HG03025 (cell line): ENCODE data around the gene SPNS2.

Experiments
- ATAC-seq: cut with Tn5 transposase; IDR thresholded peaks from one replicate; pipeline ENCODE4 v1.9.1; 2021; ENCODE audit warnings: mild to moderate bottlenecking, moderate library complexity; ENCODE audit not compliant: unreplicated experiment, low FRiP score

Gene SPNS2

GRCh38 chr17:4502466-4503154 lies 3.9 kb downstream of the SPNS2 start:
- no peak for ATAC-seq

DNA sequence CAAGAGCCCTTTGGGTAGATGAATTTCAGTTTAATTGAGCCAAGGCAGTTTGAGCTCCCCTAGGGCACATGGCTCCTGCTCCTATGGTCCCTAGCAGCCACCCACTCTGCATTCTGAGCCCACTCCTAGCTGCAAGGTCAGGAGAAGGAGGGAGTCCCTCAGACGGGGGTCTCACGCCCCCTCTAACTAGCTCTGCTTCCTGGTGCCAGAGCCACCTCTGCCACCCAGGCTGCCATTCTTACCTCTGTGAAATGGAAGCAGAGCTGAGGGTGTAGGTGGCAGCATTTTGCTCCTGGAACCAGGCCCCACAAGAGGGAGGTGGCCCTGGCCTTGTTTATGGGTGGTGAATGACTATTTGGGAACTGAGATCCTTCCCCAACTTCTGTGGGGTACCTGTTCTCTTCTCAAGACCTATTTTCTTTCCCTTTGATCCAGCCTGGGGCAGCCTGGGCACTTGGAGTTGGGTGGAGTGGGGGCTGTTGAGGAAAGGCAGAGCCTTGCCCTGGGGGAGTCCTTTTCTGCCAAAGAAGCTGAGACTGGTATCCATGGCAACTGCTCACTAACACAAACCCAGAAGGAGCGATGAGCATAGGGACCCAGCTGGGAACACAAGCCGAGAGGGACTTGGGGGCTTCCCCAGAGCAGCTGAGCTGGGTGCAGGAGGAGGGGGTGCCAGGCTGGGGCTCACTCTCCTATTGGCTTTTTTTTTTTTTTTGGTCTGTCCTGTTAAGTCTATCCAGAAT lies 4.8 kb downstream of the SPNS2 start:
- ATAC-seq, result no peak

GRCh38 chr17:4504188-4504587 lies 5.5 kb downstream of the SPNS2 start:
- ATAC-seq, result no peak

GRCh38 chr17:4505187-4505586 lies 6.5 kb downstream of the SPNS2 start:
- no peak for ATAC-seq

GRCh38 chr17:4506175-4506813 lies 7.6 kb downstream of the SPNS2 start:
- ATAC-seq, result no peak

GRCh38 chr17:4506892-4507291 lies 8.2 kb downstream of the SPNS2 start:
- no peak for ATAC-seq

GRCh38 chr17:4507361-4508111 lies 8.9 kb downstream of the SPNS2 start:
- ATAC-seq, result no peak

- no peak for ATAC-seq
Measured at GRCh38 chr17:4508207-4508606, 9.5 kb downstream of the SPNS2 start.

DNA sequence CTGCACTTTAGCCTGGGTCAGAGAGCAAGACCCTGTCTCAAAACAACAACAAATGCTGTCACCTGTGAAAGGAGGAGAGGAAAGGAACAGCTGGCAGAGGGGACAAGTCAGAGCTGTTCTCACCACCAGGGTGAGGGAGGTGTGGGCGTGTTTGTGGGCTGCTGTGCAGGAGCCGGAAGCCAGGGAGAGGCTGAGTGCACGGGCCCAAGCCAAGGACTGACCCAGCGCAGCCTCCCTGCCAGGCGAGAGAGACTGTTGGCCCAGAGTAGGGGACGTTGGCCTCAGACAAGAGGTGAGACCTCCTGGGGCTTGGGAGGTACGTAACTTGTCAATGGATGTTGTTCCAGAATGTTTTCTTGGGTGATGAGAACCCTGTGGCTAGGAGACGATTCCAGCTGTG lies 10.7 kb downstream of the SPNS2 start:
- ATAC-seq, result no peak

- no peak for ATAC-seq
Measured at GRCh38 chr17:4509923-4510617, 11.4 kb downstream of the SPNS2 start.

- no peak for ATAC-seq
Measured at GRCh38 chr17:4510618-4510941, 11.9 kb downstream of the SPNS2 start.

GRCh38 chr17:4511199-4511932 lies 12.7 kb downstream of the SPNS2 start:
- ATAC-seq, result no peak

- ATAC-seq, result no peak
Measured at GRCh38 chr17:4512156-4513112, 13.8 kb downstream of the SPNS2 start.

DNA sequence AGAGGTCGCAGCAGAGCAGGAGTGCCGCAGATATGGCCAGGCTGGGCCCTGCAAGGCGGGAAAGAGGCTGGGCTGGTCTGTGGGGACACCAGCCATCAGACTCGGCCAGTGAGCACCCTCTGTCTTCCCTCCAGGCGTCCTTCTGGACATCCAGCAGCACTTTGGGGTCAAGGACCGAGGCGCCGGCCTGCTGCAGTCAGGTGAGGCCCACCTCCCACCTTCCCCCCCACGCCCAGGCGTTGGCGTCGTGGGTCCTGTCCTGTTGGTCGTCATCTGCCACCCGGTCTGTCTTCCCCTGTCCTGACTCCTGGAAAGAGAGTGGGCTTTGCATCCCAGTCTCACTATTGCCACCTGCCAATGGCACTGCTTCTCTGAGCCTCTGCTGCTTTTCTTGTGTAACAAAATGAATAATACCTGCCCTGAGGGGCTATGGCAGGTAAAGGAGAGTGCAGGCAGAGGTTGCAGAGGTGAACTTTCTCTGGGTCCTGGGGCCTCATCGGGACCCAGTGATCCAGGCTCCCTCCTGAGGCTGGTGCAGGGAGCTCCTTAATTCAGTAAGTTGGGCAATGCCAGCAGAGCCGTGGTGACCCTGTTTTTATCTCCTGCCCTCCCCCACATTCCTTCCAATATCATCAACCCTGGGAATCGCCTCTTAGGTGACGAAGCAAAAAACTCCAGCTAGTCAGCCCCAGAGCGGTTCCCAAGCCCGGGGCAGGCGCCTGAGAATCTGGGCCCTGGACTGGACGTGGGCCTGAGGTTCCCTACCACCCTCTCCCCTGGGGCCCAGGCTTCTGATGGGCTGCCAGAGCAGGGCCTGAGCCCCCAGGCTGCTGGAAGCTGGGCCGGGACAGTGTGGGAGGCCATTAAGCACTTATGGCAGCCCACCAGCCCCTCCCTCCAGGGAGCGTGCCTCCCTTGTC lies 14.7 kb downstream of the SPNS2 start:
- no peak for ATAC-seq

DNA sequence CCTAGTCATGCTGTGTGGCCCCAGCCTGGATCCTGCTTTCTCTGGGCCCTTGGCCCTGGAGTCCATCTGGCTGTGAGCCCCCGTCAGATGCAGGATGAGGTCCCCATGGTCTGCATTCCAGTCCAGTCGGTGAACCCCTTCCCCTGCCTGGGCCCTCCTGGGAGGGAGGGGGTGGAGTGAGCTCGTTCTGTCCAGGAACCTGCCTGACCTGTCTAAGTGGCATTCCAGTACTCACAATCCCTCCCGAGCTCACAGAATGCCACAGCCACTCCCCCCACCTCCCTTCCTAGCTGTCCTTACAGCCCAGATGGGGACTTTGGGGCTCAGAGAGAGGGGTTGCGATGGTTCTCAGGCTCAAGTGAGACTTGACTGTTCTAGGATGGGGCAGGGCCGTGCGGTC lies 15.5 kb downstream of the SPNS2 start:
- no peak for ATAC-seq

DNA sequence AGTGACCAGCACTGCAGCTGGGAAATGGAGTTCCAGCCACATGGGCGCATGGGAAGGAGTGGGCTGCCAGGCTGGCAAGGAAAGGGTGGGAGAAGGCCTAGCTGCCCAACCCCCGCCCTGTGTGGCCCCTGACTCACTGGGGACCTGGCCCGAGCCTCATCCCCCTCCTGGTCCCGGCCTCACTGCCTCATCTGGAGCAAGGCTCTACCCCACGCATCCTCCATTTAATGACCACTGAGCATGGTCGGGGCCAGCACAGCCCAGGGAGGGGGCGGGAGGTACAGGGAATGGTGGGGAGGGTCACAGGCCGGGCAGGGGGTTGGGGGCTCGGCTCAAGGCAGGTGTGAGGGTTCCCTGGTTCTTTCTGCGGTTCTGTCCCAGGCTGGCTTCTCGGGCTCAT lies 16.1 kb downstream of the SPNS2 start:
- no peak for ATAC-seq

DNA sequence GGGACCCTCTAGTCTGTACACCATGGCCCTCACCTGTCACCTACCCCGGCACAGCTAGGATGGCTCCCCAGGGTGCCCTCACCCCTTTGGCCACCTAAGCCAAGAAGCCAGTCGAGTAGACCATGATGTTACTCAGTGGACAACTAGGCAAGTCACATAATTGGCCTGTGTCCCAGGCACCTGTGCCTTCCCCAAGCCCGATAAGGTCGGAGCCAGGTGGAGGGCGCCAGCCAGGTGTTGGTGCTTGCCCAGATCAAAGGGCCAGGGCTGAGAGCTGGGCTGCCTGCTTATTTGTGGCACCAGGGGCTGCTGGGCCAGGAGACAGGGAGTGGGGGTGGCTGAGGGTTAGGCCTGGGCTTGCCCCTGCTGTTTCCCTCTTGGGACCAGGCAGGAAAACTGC lies 16.8 kb downstream of the SPNS2 start:
- ATAC-seq, result no peak

GRCh38 chr17:4516735-4517134 lies 18.1 kb downstream of the SPNS2 start:
- ATAC-seq, result no peak
